Eye (tissue), 1 donor: ENCODE results near the gene SLC44A5.

Source experiments
- DNase-seq: peaks from one replicate; pipeline ENCODE4 v3.0.0-alpha.2; 2015

The SLC44A5 gene

DNA sequence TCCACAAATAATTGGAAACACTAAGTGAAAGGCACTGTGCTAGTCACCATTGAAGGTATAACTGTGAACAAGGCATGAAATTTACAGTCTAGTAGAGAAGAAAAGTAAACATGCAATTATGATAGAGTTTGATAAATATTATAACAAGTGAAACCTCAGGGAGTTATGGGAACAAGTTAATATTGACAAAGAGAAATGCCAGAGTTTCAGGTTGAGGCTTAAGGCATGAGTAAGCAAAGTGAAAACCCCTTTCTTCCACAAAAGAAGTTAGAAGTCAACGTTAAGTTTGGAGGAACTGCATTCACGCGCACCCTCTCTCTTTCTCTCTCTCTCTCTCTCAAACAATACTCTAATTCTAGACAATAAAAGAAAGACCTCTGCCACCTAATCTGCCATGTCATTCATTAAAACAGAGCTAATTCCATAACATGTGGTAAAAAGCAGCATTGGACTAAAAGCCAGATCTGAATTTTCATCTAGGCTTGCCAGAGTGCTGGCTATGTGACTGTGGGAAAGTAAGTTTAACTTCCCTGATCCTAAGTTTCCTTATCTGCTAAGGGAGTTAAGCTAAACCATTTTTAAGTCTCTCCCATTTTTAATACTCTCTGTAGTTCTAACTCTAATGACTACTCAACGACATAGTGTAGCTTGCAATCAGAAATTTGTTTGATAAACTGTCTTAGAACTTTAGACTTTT is 22.0 kb downstream of the SLC44A5 start:
- DNase-seq = no peak

DNA sequence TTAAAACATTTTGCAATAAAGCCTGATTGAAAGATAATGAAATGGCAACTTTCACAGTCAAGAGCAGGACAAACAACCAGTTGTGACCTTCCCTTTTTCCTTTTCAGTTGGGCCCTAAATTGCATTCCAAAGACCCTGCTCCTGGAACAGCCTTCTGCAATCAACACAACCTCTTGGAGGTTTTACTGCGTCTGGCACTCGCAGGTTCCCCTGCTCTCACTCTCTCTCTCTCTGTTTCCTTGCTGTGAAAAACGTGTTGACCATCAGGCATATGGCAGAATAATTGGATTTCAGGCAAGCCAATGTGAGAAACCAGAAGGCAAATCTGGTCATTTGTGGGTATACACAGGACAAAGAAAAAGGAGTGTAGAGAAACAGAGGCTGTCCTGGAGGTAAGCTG is 23.2 kb downstream of the SLC44A5 start:
- no peak for DNase-seq

- DNase-seq = no peak
Measured at GRCh38 chr1:75583282-75583681, 27.6 kb downstream of the SLC44A5 start.

- DNase-seq = no peak
Measured at GRCh38 chr1:75582725-75583261, 28.1 kb downstream of the SLC44A5 start.

- DNase-seq = no peak
Measured at GRCh38 chr1:75579046-75579445, 31.9 kb downstream of the SLC44A5 start.

- DNase-seq = no peak
Measured at GRCh38 chr1:75575837-75576236, 35.1 kb downstream of the SLC44A5 start.

- no peak for DNase-seq
Measured at GRCh38 chr1:75567191-75567590, 43.7 kb downstream of the SLC44A5 start.

DNA sequence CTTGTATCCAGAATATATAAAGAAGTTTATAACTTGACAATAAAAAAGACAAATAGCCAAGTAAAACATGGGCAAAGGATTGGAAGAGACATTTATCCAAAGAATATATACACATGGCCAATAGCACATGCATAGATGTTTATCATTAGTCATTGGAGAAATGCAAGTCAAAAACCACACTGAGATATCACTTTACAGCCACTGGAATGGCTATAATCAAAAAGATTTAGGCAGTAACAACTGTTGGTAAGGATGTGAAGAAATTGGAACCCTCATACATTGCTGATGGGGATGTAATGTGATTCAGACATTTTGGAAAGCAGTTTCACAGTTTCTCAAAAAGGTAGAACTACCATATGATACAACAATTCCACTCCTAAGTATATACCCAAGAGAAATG is 51.1 kb downstream of the SLC44A5 start:
- DNase-seq = no peak

GRCh38 chr1:75559136-75559535 is 51.8 kb downstream of the SLC44A5 start:
- no peak for DNase-seq

DNA sequence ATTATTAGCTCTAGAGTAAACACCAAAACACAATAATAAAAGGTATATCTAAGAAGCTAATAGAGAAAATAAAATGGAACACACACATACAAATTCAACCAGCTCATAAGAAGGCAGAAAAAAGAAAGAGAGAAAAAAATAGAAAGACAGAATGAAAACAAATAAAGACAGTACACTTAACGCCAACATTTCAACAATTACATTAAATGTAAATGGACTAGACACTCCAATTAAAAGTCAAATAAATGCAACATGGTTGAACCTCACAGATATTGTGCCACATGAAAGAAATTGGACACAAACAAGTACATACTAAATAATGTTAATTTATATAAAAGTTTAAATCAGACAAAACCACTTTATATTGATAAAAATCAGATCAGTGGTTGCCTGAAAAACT is 56.0 kb downstream of the SLC44A5 start:
- DNase-seq = no peak

DNA sequence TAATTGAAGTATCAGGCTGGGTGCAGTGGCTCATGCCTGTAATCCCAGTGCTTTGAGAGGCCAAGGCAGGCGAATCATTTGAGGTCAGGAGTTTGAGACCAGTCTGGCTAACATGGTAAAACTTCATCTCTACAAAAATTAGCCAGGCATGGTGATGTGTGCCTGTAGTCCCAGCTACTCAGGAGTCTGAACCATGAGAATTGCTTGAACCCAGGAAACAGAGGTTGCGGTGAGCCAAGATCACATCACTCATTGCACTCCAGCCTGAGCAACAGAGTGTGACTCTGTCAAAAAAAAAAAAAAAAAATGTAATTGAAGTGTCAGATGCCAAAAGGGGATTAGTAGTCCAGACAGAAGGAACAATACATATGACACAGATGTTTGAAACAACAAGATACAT is 56.7 kb downstream of the SLC44A5 start:
- DNase-seq = no peak

DNA sequence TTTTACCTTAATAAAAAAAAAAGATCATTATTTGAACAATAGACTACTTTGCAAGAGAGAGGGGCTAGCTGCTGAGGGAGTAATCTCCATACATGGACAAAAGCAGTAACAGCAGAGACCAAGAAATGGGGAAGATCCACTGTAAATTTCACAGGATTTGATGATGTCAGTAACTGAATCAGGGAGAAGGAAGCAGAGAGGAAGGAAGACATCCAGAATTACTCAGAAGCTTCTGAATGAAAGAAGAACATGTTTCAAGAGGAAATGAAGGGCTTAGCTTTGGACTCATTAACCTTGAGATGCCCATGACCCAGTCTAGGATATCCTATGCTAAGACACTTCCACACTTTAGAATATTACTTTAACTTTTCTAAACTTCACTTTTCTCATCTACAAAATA is 60.4 kb downstream of the SLC44A5 start:
- no peak for DNase-seq

- DNase-seq = peak; percentile 24
Measured at GRCh38 chr1:75548721-75549480, 62.0 kb downstream of the SLC44A5 start.

GRCh38 chr1:75543705-75544104 is 67.2 kb downstream of the SLC44A5 start:
- no peak for DNase-seq

DNA sequence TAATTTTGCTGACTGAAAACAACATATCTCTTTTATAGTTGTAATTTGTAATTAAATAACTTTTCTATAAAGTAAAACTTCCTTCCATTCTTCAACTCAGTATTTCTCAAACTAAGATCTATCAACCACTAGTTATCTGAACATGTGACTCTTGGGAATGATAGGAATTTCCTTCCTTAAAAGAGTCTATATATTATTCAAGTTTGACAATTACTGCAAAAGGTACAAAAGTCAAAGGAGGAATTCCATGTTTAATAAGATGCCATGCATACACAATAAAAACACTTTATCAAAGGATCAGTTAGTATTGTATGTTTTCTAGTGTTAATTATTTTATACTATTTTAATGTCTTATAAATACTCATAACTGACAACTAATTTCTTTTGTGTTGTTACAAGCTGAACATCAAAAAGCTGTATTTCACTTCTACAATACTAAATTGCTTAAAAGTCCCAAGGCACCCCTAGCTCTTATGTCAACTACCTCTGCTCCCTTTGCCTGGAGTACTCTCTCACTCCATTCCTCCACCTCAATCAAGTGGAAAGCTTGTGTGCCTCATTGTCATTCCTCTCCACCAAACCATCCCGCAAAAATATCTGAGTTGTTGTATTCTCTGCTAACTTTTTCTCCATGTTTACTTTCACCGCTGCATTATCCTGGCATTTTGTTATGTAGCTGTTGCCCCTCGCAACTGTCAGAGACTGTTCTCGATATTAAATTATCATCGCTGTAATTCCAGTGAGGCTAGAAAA is 67.9 kb downstream of the SLC44A5 start:
- no peak for DNase-seq

- DNase-seq = no peak
Measured at GRCh38 chr1:75539230-75540116, 71.4 kb downstream of the SLC44A5 start.

DNA sequence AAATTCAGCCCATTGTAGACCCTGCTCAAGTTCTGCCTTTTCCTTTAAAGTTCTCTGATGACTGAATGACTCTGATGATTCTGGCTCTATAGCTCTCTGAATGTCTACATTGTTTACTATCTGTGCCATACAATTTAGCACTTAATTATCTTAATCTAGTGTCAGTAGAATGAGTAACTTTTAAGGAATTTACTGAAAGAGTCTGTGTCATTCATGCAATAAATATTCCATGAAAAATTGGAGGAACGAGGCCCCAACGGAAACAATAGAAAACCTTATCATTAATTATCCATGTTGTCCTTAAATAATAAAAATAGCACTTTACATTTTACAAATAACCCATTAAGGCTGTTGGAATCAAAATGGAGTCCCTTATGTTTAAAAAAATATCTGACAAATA is 77.8 kb downstream of the SLC44A5 start:
- DNase-seq = no peak

DNA sequence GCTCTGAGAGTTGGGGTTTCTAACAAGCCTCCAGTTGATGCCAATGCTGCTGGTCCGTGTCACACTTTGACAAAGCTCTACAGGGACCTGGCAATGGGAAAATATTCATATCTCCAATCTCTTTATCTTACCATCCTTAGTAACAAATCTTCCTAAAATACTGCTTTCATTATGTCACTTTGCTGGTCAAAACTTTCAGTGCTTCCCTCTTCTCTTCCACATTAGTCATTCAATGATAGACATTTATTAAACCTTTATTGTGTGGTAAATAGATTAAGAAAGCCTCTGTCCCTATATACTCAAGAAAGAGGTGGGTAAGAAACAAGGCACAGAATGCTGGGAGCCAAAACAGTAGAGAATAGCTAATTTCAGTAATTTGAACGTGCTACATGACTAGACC is 79.3 kb downstream of the SLC44A5 start:
- DNase-seq = no peak

DNA sequence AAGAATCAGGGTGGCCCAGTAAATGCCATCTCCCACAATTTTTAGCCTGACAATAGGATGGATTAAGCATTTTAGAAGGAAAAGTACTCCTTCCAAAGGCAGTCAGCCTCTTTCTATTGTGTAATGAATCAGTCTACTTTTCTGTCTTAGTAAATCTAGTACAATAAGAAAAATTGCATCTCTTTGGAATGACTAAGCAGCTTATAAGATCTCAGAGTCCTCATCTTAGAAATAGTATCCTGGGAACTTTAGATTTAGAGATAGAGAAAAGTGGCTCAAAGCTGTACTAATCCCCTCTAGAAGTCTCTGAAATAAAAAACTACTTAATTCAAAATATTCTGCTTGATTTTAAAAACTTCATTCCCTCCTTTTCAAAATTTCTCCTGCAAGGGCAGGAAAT is 81.4 kb downstream of the SLC44A5 start:
- DNase-seq = no peak

DNA sequence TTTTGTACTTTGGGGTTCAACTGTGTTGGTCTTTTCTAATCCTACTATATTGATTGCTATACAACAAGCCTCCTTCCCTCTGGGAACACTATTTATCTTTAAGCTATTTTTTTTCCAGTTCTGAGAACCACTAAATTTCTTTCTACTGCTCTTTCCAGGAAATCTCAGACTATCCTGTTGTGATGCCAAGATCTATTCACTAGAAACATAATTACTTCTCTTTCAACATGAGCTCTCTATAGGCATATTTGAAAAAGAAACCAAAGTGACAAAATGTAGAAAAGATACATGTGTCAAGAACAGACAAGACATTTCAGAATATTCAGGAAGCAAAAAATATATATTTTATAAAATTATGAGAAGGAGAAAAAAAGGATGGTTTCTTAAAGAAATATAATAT is 82.9 kb downstream of the SLC44A5 start:
- DNase-seq = no peak

GRCh38 chr1:75522389-75522788 is 88.5 kb downstream of the SLC44A5 start:
- DNase-seq = no peak

DNA sequence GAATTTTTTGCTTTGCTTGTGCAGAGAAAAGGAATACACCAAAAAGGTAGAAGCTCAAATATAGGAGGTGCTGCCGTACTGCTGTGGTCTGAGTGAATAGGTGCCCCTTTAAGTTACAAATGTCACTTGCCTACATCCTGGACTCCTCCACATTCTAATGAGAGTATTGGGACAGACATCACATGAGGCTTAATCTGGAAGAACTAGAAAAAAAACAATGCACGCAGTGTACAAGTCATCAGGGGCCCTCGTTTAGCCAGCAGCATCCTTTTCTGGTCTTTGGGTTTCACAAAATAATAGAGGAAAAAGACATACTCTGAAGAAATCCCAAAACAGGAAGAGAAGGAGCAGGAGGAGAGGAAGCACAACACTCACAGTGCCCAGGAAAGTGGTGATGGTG is 89.3 kb downstream of the SLC44A5 start:
- no peak for DNase-seq
